SK-MEL-5 (cell line): ENCODE measurements around the gene TAGAP. TPM values are rescaled to one million over a fixed set of nuclear protein-coding genes. Genes with fewer than 3 reads are reported as not detected.
"Not testable (repeated sequence)": the region's sequence is repeated elsewhere in the genome, so short reads cannot be mapped to it uniquely, and the experiment has no call there.

ENCODE experiments used
- DNase-seq: peaks from one replicate; pipeline ENCODE4 v3.0.0-alpha.2; 2016; ENCODE audit warnings: low read depth, low spot score
- in situ Hi-C: cut with HindIII; loops from 2 replicates; pipeline ENCODE4 v1.10.0; 2016; ENCODE audit warnings: low sequenced_read_pairs, high pct_unique_total_duplicates, low pct_unique_long_range_greater_than_20kb
- total RNA-seq: library from RNA; depleted of rRNA; stranded (reverse); fragments of >200 nt; shearing (Covaris generic); gene quantifications from 2 replicates; pipeline ENCODE4 v1.2.3, GENCODE V29; 2014

TAGAP gene
- total RNA-seq, 1 experiment from 2014 or later, result 0.03 TPM

- in situ Hi-C loops, result no loop called here
- no peak for DNase-seq
Observed at GRCh38 chr6:159059141-159059540, 14.3 kb upstream of the TAGAP start.

- no peak for DNase-seq
- in situ Hi-C loops, result no loop called here
Observed at GRCh38 chr6:159056899-159057298, 12.1 kb upstream of the TAGAP start.

GRCh38 chr6:159056432-159056831 is 11.6 kb upstream of the TAGAP start:
- in situ Hi-C loops, result no loop called here
- DNase-seq, result no peak

GRCh38 chr6:159056003-159056402 is 11.2 kb upstream of the TAGAP start:
- in situ Hi-C loops, result no loop called here
- DNase-seq, result no peak

GRCh38 chr6:159053781-159054398 is 9.1 kb upstream of the TAGAP start:
- no peak for DNase-seq
- in situ Hi-C loops, result no loop called here

GRCh38 chr6:159052720-159053119 is 7.9 kb upstream of the TAGAP start:
- in situ Hi-C loops, result no loop called here
- no peak for DNase-seq

GRCh38 chr6:159047891-159048685 is 3.3 kb upstream of the TAGAP start:
- DNase-seq, result no peak
- in situ Hi-C loops, result no loop called here

GRCh38 chr6:159045801-159046200 is 1.0 kb upstream of the TAGAP start:
- in situ Hi-C loops, result no loop called here

GRCh38 chr6:159043947-159044346 is 844 bp downstream of the TAGAP start:
- in situ Hi-C loops, result no loop called here
- no peak for DNase-seq

More at GRCh38 chr6:159045801-159046200, 1.0 kb upstream of the TAGAP start:
- no peak for DNase-seq

- in situ Hi-C loops, result no loop called here
- no peak for DNase-seq
Observed at GRCh38 chr6:159043251-159043650, 1.5 kb downstream of the TAGAP start.

GRCh38 chr6:159042826-159043181 is 2.0 kb downstream of the TAGAP start:
- in situ Hi-C loops, result no loop called here
- no peak for DNase-seq

GRCh38 chr6:159042003-159042825 is 2.6 kb downstream of the TAGAP start:
- in situ Hi-C loops, result no loop called here
- peak; percentile 77 for DNase-seq

- DNase-seq, result no peak
- in situ Hi-C loops, result no loop called here
Observed at GRCh38 chr6:159041181-159041580, 3.6 kb downstream of the TAGAP start.

- no peak for DNase-seq
- in situ Hi-C loops, result no loop called here
Observed at GRCh38 chr6:159039885-159040258, 4.9 kb downstream of the TAGAP start.

- DNase-seq, result peak; percentile 4
- in situ Hi-C loops, result no loop called here
Observed at GRCh38 chr6:159038914-159039884, 5.6 kb downstream of the TAGAP start.

- DNase-seq, in situ Hi-C loops: not testable (repeated sequence)
Observed at GRCh38 chr6:159038318-159038717, 6.5 kb downstream of the TAGAP start.

- DNase-seq, result no peak
- in situ Hi-C loops, result no loop called here
Observed at GRCh38 chr6:159037756-159038290, 7.0 kb downstream of the TAGAP start.
